ENCODE data around the gene RASGRP1. TPM values are rescaled to one million over a fixed set of nuclear protein-coding genes. Genes with fewer than 3 reads are reported as not detected.
A peak's percentile ranks its signal among the peaks of the same experiment; 100 is the strongest.

RASGRP1 gene
- total and polyA plus RNA-seq, 10 donors: 1.5 to 25.0 (median 14.6) TPM

- Histone ChIP-seq H3K27ac (no peak overlapping the region), H3K27me3 (replicated peaks in 1 of 7) (peaks cover 0 to 13% (median 0%) of the 10 kb centered on the region in 7 donors), H3K36me3 (no peaks in the 10 kb centered on the region), H3K4me1 (peaks cover 0 to 10% (median 7%) of the 10 kb centered on the region in 6 donors), H3K4me3 (no peak overlapping the region), H3K9me3 (peaks cover 0 to 11% (median 4%) of the 10 kb centered on the region in 8 donors)
- WGBS, 5 donors: 85 to 95% (median 93%) methylated on average over 3 of the region's 3 CpGs
- intact Hi-C loops (cut with DNase I; ENCODE audit: low total_unique reads): loop anchor here (10.0 kb wide), 1 partner anchor 254 kb away; no protein-coding TSS in a partner anchor
- TF ChIP-seq POLR2A (IDR thresholded peaks at IDR 0.05) (no peak), POLR2AphosphoS5 (IDR thresholded peaks at IDR 0.05) (no peak), CTCF (IDR thresholded peaks at IDR 0.05 in 8 of 11, conservative IDR thresholded peaks at IDR 0.05 in 3 of 11) (no peak)
- DNase-seq: no peak
Measured at GRCh38 chr15:38441130-38441519, 123.5 kb downstream of the RASGRP1 start.

GRCh38 chr15:38440353-38441129 lies 124.1 kb downstream of the RASGRP1 start:
- 23 to 34% (median 28%) methylated on average over 7 to 9 of the region's 9 CpGs for WGBS, 5 donors
- no peaks in the 10 kb centered on the region for H3K36me3 ChIP-seq
- TF ChIP-seq CTCF (IDR thresholded peaks at IDR 0.05 in 8 of 11, conservative IDR thresholded peaks at IDR 0.05 in 3 of 11): peak; percentile 74 to 95 (median 89)
- TF ChIP-seq POLR2A (IDR thresholded peaks at IDR 0.05): no peak
- H3K27me3 ChIP-seq (replicated peaks in 1 of 7): peaks cover 0 to 13% (median 0%) of the 10 kb centered on the region in 7 donors
- H3K4me3 ChIP-seq: no peak overlapping the region
- peaks cover 0 to 10% (median 7%) of the 10 kb centered on the region in 6 donors for H3K4me1 ChIP-seq
- H3K9me3 ChIP-seq: peaks cover 0 to 11% (median 4%) of the 10 kb centered on the region in 8 donors
- intact Hi-C loops (cut with DNase I; ENCODE audit: low total_unique reads): loop anchor here (10.0 kb wide), 1 partner anchor 254 kb away; no protein-coding TSS in a partner anchor
- DNase-seq: peak; percentile 72
- no peak overlapping the region for H3K27ac ChIP-seq

Other genes starting within 250 kb of the RASGRP1 start
- 10 to 100 TPM; 15.8 to 32.3 (median 18.4) TPM for gene FAM98B, start 110.7 kb downstream of the RASGRP1 start, total RNA-seq
- gene FAM98B, start 110.7 kb downstream of the RASGRP1 start, polyA plus RNA-seq: 10 to 100 TPM in 1 of 3 donors, 1 to 10 TPM in 2; 5.7 to 11.0 (median 7.6) TPM